COLO829 (cell line): Measurements from ENCODE around the gene FRAT2.
"Not testable (repeated sequence)": the region's sequence is repeated elsewhere in the genome, so short reads cannot be mapped to it uniquely, and the experiment has no call there.

Experiments used
- DNase-seq: peaks from one replicate; pipeline ENCODE4 v3.0.0; 2012; ENCODE audit warnings: low spot score

Gene FRAT2

GRCh38 chr10:97290576-97291356 lies 43.8 kb downstream of the FRAT2 start:
- not testable (repeated sequence) for DNase-seq

GRCh38 chr10:97290076-97290475 lies 44.5 kb downstream of the FRAT2 start:
- not testable (repeated sequence) for DNase-seq
